Left lung (tissue), 10 donors: ENCODE data around the gene TSKS. TPM values are rescaled to one million over a fixed set of nuclear protein-coding genes. Genes with fewer than 3 reads are reported as not detected.

ENCODE experiments used
- ATAC-seq: fragments of 200-7000 bp; cut with Tn5 transposase; one replicate; pipeline ENCODE4 v1.9.1; 2020; ENCODE audit warnings: moderate library complexity
- DNase-seq, 4 donors: peaks; one replicate each; pipeline ENCODE4 v3.0.0-alpha.2; 2013 to 2020
- H3K27ac ChIP-seq, 2 donors: fragments of 200-600 bp; sonication (generic) in 1 of 2; one replicate each; pipeline versions ENCODE4 v1.5.0 to v1.8.0; 2020 to 2021
- H3K27me3 ChIP-seq, 2 donors: fragments of 200-600 bp; sonication (generic) in 1 of 2; one replicate each; pipeline versions ENCODE4 v1.5.0 to v1.8.0; 2020 to 2021
- H3K36me3 ChIP-seq, 2 donors: fragments of 200-600 bp; sonication (generic) in 1 of 2; one replicate each; pipeline versions ENCODE4 v1.5.0 to v1.8.0; 2020 to 2021
- H3K4me1 ChIP-seq, 2 donors: fragments of 200-600 bp; one replicate each; pipeline ENCODE4 v1.8.0; 2021
- H3K4me3 ChIP-seq, 2 donors: fragments of 200-600 bp; sonication (generic) in 1 of 2; one replicate each; pipeline versions ENCODE4 v1.5.0 to v1.8.0; 2020 to 2021; ENCODE audit warnings: mild to moderate bottlenecking in 1 of 2
- H3K9me3 ChIP-seq, 2 donors: fragments of 200-600 bp; sonication (generic) in 1 of 2; one replicate each; pipeline versions ENCODE4 v1.5.0 to v1.8.0; 2020 to 2021
- CTCF ChIP-seq, 2 donors: fragments of 200-600 bp; sonication (generic) in 1 of 2; IDR thresholded peaks; one replicate each; pipeline versions ENCODE4 v1.5.0 to v1.8.0; 2021; ENCODE audit warnings: antibody characterized with exemption in 2 of 2
- intact Hi-C, 2 donors: fragments of 100-400 bp; cut with DNase I; formaldehyde crosslinking; loops; one replicate each; pipeline versions ENCODE4 v1.11.2 to v1.14.2; 2022
- polyA plus RNA-seq, 6 donors: library from polyadenylated mRNA; unstranded; fragments of 120-200 nt; gene quantifications; one replicate each; pipeline ENCODE4 v1.2.1, GENCODE V29; 2013; ENCODE audit not compliant: insufficient read length in 6 of 6
- total RNA-seq, 2 donors: library from RNA; stranded (reverse); fragmentation: NEBNext Ultra II Directional; extraction: Animal tissue kit (Norgen Biotek cat#: 25700); gene quantifications; one replicate each; pipeline ENCODE4 v1.2.1, GENCODE V29; 2021
- donor health status: DM: no; HTN: yes; CAD: no.
- donor health status: DM: no; HTN: no; CAD: no.

TSKS gene
- total and polyA plus RNA-seq, 8 donors, result 0.17 to 0.45 (median 0.24) TPM; not detected in 1

GRCh38 chr19:49801401-49801888, 38.3 kb upstream of the TSKS start:
- DNase-seq, result no peak
- intact Hi-C loops, result no loop called here
- no peak for TF ChIP-seq CTCF (IDR thresholded peaks at IDR 0.05)

DNA sequence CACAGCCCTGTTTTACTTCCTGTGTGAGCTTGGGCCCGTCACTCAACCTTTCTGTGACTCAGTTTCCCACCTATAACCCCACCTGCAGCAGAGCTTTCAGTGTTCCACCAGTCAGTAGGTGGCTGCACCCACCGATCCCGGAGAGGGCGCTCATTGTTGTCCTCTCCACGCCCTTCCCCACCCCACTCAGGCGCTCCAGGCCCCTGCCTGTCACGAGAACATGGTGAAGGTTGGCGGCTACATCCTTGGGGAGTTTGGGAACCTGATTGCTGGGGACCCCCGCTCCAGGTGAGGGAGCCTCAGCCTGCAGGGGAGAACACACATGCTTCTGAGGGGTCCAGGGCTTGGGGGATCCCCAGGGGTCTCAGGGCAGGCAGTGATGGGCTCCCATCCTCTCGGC, 37.7 kb upstream of the TSKS start:
- H3K4me1 ChIP-seq, result no peaks in the 10 kb centered on the region
- no peak for ATAC-seq
- no peak for TF ChIP-seq CTCF (IDR thresholded peaks at IDR 0.05)
- intact Hi-C loops, result no loop called here
- no peak for DNase-seq
- H3K36me3 ChIP-seq, result peaks cover 0 to 100% of the 10 kb centered on the region in 2 donors
- H3K27me3 ChIP-seq, result no peaks in the 10 kb centered on the region
- H3K27ac ChIP-seq, result no peak overlapping the region
- no peak overlapping the region for H3K4me3 ChIP-seq
- no peaks in the 10 kb centered on the region for H3K9me3 ChIP-seq

More at GRCh38 chr19:49801401-49801888, 38.3 kb upstream of the TSKS start:
- Histone ChIP-seq H3K4me1 (no peaks in the 10 kb centered on the region), H3K4me3 (peak overlapping the region in 1 of 2 donors; percentile 1), H3K27me3 (no peaks in the 10 kb centered on the region), H3K27ac (no peak overlapping the region), H3K36me3 (peaks cover 0 to 100% of the 10 kb centered on the region in 2 donors), H3K9me3 (no peaks in the 10 kb centered on the region)
- no peak for ATAC-seq

DNA sequence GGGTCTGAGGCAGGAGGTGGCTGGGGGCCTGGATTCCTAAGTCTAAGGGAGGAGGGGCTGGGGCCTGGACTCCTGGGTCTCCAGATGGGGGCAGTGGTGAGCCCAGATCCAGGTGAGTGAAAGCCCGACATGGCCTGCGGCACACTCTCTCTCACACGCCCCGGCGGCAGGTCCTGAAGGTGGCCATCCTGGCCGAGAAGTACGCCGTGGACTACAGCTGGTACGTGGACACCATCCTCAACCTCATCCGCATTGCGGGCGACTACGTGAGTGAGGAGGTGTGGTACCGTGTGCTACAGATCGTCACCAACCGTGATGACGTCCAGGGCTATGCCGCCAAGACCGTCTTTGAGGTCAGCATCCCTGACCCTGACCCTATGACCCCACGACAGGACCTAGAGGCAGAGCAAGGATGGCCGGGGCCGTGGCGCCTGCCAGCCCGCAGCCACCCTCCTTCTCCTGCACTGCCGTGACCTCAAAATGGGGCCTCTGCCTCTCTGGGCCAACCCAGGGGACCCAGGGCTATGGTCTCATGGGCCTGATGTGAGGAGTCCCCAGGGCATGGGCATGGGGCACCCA, 36.8 kb upstream of the TSKS start:
- H3K4me1 ChIP-seq, result no peaks in the 10 kb centered on the region
- H3K36me3 ChIP-seq, result peaks cover 0 to 100% of the 10 kb centered on the region in 2 donors
- TF ChIP-seq CTCF (IDR thresholded peaks at IDR 0.05), result no peak
- H3K9me3 ChIP-seq, result no peaks in the 10 kb centered on the region
- no peak overlapping the region for H3K27ac ChIP-seq
- no peak for DNase-seq
- no peak for ATAC-seq
- H3K4me3 ChIP-seq, result no peak overlapping the region
- intact Hi-C loops, result no loop called here
- no peaks in the 10 kb centered on the region for H3K27me3 ChIP-seq

- no peak for TF ChIP-seq CTCF (IDR thresholded peaks at IDR 0.05)
- Histone ChIP-seq H3K9me3 (no peaks in the 10 kb centered on the region), H3K27ac (no peak overlapping the region), H3K27me3 (no peaks in the 10 kb centered on the region), H3K4me1 (no peaks in the 10 kb centered on the region), H3K36me3 (peaks cover 0 to 100% of the 10 kb centered on the region in 2 donors), H3K4me3 (no peak overlapping the region)
- no peak for DNase-seq
- intact Hi-C loops, result no loop called here
- ATAC-seq, result no peak
Observed at GRCh38 chr19:49799271-49799797, 36.2 kb upstream of the TSKS start.

GRCh38 chr19:49798574-49798973, 35.5 kb upstream of the TSKS start:
- no peak overlapping the region for H3K4me3 ChIP-seq
- no peaks in the 10 kb centered on the region for H3K27me3 ChIP-seq
- ATAC-seq (no peak), DNase-seq (no peak)
- no peaks in the 10 kb centered on the region for H3K9me3 ChIP-seq
- no peak overlapping the region for H3K27ac ChIP-seq
- H3K4me1 ChIP-seq, result no peaks in the 10 kb centered on the region
- H3K36me3 ChIP-seq, result peaks cover 0 to 100% of the 10 kb centered on the region in 2 donors
- TF ChIP-seq CTCF (IDR thresholded peaks at IDR 0.05), result no peak
- intact Hi-C loops, result no loop called here
